GM10847 (cell line): ENCODE results near the gene LARP1B.

Experiments used
- POLR2A ChIP-seq: IDR thresholded peaks from 2 replicates; pipeline ENCODE4 v1.6.1; 2011; ENCODE audit not compliant: insufficient read length; ENCODE audit errors: extremely low read depth

The LARP1B gene

DNA sequence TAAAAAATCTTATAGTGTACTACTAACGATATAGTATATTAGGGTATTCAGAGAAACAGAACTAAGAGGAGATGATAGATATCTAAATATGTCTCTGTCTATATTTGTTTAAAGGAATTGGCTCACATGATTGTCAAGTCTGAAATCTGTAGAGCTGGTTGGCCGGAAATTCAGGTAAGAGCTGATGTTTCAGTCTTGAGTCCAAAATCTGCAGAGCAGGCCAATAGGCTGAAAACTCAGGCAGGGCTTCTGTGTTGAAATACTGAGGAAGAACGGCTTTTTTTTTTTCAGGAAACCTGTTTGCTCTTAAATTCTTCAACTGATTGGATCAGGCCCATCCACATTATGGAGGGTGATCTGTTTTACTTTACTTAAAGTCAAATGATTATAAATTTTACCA, 194.8 kb downstream of the LARP1B start:
- no peak for TF ChIP-seq POLR2A

GRCh38 chr4:128256539-128256938, 195.4 kb downstream of the LARP1B start:
- no peak for TF ChIP-seq POLR2A
